ENCODE results near the gene NAPG.
"Not testable (repeated sequence)": the region's sequence is repeated elsewhere in the genome, so short reads cannot be mapped to it uniquely, and the experiment has no call there.

DNA sequence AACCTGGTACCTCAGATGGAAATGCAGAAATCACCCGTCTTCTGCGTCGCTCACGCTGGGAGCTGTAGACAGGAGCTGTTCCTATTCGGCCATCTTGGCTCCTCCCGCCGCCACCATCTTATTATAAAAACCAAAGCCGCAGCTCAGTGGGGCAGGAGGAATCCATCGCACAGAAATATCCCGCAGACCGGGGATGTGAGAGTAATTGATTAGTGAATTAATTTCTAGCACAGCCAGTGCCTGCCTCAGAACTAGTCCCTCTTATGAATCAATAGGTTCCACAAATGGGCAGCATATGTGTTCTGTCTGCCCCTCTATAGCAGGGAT lies 52.7 kb downstream of the NAPG start:
- TF ChIP-seq, protein P1, sequence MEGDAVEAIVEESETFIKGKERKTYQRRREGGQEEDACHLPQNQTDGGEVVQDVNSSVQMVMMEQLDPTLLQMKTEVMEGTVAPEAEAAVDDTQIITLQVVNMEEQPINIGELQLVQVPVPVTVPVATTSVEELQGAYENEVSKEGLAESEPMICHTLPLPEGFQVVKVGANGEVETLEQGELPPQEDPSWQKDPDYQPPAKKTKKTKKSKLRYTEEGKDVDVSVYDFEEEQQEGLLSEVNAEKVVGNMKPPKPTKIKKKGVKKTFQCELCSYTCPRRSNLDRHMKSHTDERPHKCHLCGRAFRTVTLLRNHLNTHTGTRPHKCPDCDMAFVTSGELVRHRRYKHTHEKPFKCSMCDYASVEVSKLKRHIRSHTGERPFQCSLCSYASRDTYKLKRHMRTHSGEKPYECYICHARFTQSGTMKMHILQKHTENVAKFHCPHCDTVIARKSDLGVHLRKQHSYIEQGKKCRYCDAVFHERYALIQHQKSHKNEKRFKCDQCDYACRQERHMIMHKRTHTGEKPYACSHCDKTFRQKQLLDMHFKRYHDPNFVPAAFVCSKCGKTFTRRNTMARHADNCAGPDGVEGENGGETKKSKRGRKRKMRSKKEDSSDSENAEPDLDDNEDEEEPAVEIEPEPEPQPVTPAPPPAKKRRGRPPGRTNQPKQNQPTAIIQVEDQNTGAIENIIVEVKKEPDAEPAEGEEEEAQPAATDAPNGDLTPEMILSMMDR (IDR thresholded peaks at IDR 0.05; ENCODE audit: extremely low read depth in 1 of 2, insufficient read depth in 1 of 2, low read depth in 1 of 2, low read length in 2 of 2), result not testable (repeated sequence)
- TF ChIP-seq POLR2AphosphoS5 (IDR thresholded peaks at IDR 0.05; ENCODE audit: insufficient read depth, low read depth, low read length), result not testable (repeated sequence)
